Adrenal gland (tissue), 12 donors: ENCODE measurements around the gene EPO. TPM values are rescaled to one million over a fixed set of nuclear protein-coding genes. Genes with fewer than 3 reads are reported as not detected.
"Not testable (repeated sequence)": the region's sequence is repeated elsewhere in the genome, so short reads cannot be mapped to it uniquely, and the experiment has no call there.

ENCODE experiments used
- DNase-seq, 7 donors: peaks; one replicate each; pipeline ENCODE4 v3.0.0-alpha.2; 2019 to 2020
- H3K27ac ChIP-seq, 5 donors: fragments of 200-600 bp; sonication (generic) in 4 of 5; 1 replicate in 3 of 5; 2 replicates in 2 of 5; pipeline versions ENCODE4 v1.5.1 to v1.8.0; 2016 to 2020; ENCODE audit warnings: mild to moderate bottlenecking in 1 of 5
- H3K27me3 ChIP-seq: fragments of 200-600 bp; 2 replicates; pipeline ENCODE4 v1.8.0; 2021
- H3K36me3 ChIP-seq, 2 donors: fragments of 200-600 bp; replicated peaks in 1 of 2; 1 replicate in 1 of 2; 2 replicates in 1 of 2; pipeline versions ENCODE4 v1.5.1 to v1.8.0; 2018 to 2022
- H3K4me1 ChIP-seq, 2 donors: fragments of 200-600 bp; replicated peaks in 1 of 2; 1 replicate in 1 of 2; 2 replicates in 1 of 2; pipeline versions ENCODE4 v1.5.1 to v1.8.0; 2018 to 2021
- H3K4me3 ChIP-seq, 4 donors: fragments of 200-600 bp; sonication (generic) in 3 of 4; one replicate each; pipeline ENCODE4 v1.5.1; 2016 to 2018
- H3K9me3 ChIP-seq, 3 donors: fragments of 200-600 bp; sonication (generic) in 1 of 3; replicated peaks in 1 of 3; 1 replicate in 2 of 3; 2 replicates in 1 of 3; pipeline versions ENCODE4 v1.5.1 to v1.8.0; 2016 to 2021
- CTCF ChIP-seq, 6 experiments: fragments of 450-650 bp in 4 of 6; fragments of 200-600 bp in 2 of 6; sonication (generic) in 1 of 6; IDR thresholded peaks; 1 replicate in 5 of 6; 2 replicates in 1 of 6; pipeline versions ENCODE4 v1.5.1 to v1.8.0; 2016 to 2021; ENCODE audit warnings: antibody characterized with exemption in 6 of 6, mild to moderate bottlenecking in 2 of 6, moderate library complexity in 1 of 6
- POLR2A ChIP-seq, 2 donors: fragments of 450-650 bp; IDR thresholded peaks; one replicate each; pipeline ENCODE4 v1.6.1; 2017; ENCODE audit warnings: antibody characterized with exemption in 2 of 2, mild to moderate bottlenecking in 2 of 2, moderate library complexity in 1 of 2
- WGBS, 4 donors: extraction: QIAGEN DNeasy Blood & Tissue Kit in 2 of 4; methylation state at CpG; one replicate each; pipeline versions ENCODE4 v1.1.5 to v1.1.7; 2013 to 2017; 5-methylcytosine and 5-hydroxymethylcytosine counted together
- intact Hi-C, 2 donors: fragments of 100-400 bp; cut with DNase I; formaldehyde crosslinking; loops; one replicate each; pipeline versions ENCODE4 v1.14.1 to v1.15.0; 2022 to 2023
- polyA plus RNA-seq, 3 donors: library from polyadenylated mRNA; stranded (reverse); fragments of 200-250 nt in 2 of 3; fragments of 350-450 nt in 1 of 3; fragmentation: Illumina TruSeq in 1 of 3; extraction: RNeasy Lipid Tissue Mini Kit (QIAGEN cat#74804) in 1 of 3; gene quantifications; one replicate each; pipeline ENCODE4 v1.2.3, GENCODE V29; 2013 to 2014
- total RNA-seq, 9 donors: library from RNA; depleted of rRNA in 4 of 9; stranded (reverse); fragments of >200 nt in 4 of 9; fragments of 120-200 nt in 1 of 9; fragmentation: NEBNext Ultra II Directional in 1 of 9; extraction: Animal tissue kit (Norgen Biotek cat#: 25700) in 1 of 9; gene quantifications; one replicate each; pipeline versions ENCODE4 v1.1.0 to v1.2.4, GENCODE V29; 2013 to 2023
- donor health status: healthy with polysubstance abuse.
- donor health status: Bipolar disorder and iron deficiency.
- donor health status: DM: yes; HTN: yes; CAD: no.
- donor health status: DM: no; HTN: no; CAD: no.
- donor health status: DM: no; HTN: no; CAD: no.
- donor health status: DM: yes; HTN: yes; CAD: no.

The EPO gene
- total and polyA plus RNA-seq, 12 donors, result 0.10 to 0.17 TPM; not detected in 10

- Histone ChIP-seq H3K4me3 (no peak overlapping the region), H3K9me3 (no peaks in the 10 kb centered on the region), H3K27me3 (peaks cover 14% of the 10 kb centered on the region), H3K27ac (no peak overlapping the region), H3K36me3 (no peaks in the 10 kb centered on the region), H3K4me1 (peaks cover 4 to 15% of the 10 kb centered on the region in 2 donors)
- no peak for TF ChIP-seq CTCF (IDR thresholded peaks at IDR 0.05)
- TF ChIP-seq POLR2A (IDR thresholded peaks at IDR 0.05), result no peak
- WGBS, 4 donors, result 71 to 92% (median 83%) methylated on average over 1 to 8 of the region's 8 CpGs; no CpG with 5 or more reads in 1 of the 4 donors
- no peak for DNase-seq
- intact Hi-C loops, result no loop called here
Observed at GRCh38 chr7:100721505-100721812, 1.2 kb downstream of the EPO start.

- WGBS, 4 donors, result 81 to 89% (median 87%) methylated on average over 16 to 17 of the region's 17 CpGs
- Histone ChIP-seq H3K9me3 (no peaks in the 10 kb centered on the region), H3K36me3 (no peaks in the 10 kb centered on the region), H3K4me3 (no peak overlapping the region), H3K4me1 (peaks cover 4 to 15% of the 10 kb centered on the region in 2 donors), H3K27me3 (peaks cover 14% of the 10 kb centered on the region), H3K27ac (no peak overlapping the region)
- TF ChIP-seq CTCF (IDR thresholded peaks at IDR 0.05), result no peak
- no peak for TF ChIP-seq POLR2A (IDR thresholded peaks at IDR 0.05)
- no peak for DNase-seq
- intact Hi-C loops, result no loop called here
Observed at GRCh38 chr7:100722480-100723212, 2.4 kb downstream of the EPO start.

- Histone ChIP-seq H3K9me3 (no peaks in the 10 kb centered on the region), H3K27me3 (peaks cover 14% of the 10 kb centered on the region), H3K27ac (no peak overlapping the region), H3K4me1 (peaks cover 4 to 15% of the 10 kb centered on the region in 2 donors), H3K36me3 (no peaks in the 10 kb centered on the region), H3K4me3 (no peak overlapping the region)
- intact Hi-C loops, result no loop called here
- WGBS, 4 donors, result 64 to 82% (median 76%) methylated on average over 12 to 16 of the region's 16 CpGs
- DNase-seq, result no peak
- TF ChIP-seq CTCF (IDR thresholded peaks at IDR 0.05) (no peak), POLR2A (IDR thresholded peaks at IDR 0.05) (no peak)
Observed at GRCh38 chr7:100723732-100724275, 3.5 kb downstream of the EPO start.

GRCh38 chr7:100724364-100724763, 4.1 kb downstream of the EPO start:
- H3K27ac ChIP-seq, H3K36me3 ChIP-seq, H3K9me3 ChIP-seq, DNase-seq, H3K4me3 ChIP-seq, intact Hi-C loops: not testable (repeated sequence)
- 63 to 84% (median 76%) methylated on average over 2 of the region's 2 CpGs for WGBS, 4 donors
- Histone ChIP-seq H3K4me1 (peaks cover 4 to 15% of the 10 kb centered on the region in 2 donors), H3K27me3 (peaks cover 14% of the 10 kb centered on the region)
